Activated CD8-positive, alpha-beta T cell treated with anti-CD3 and anti-CD28 coated beads, Interleukin-2, amount 10 ng/mL, durations not matched to agents 7 days and 5 days (primary cell): ENCODE data around the gene PNN. TPM values are rescaled to one million over a fixed set of nuclear protein-coding genes. Genes with fewer than 3 reads are reported as not detected.
A peak's percentile ranks its signal among the peaks of the same experiment; 100 is the strongest.
"Not testable (repeated sequence)": the region's sequence is repeated elsewhere in the genome, so short reads cannot be mapped to it uniquely, and the experiment has no call there.

Source experiments
- ATAC-seq: fragments of 150-1000 bp; cut with Tn5 transposase; one replicate; pipeline ENCODE4 v1.10.0; 2021; ENCODE audit warnings: moderate library complexity
- CTCF ChIA-PET: fragments of 350-600 bp; sonication (Branson Sonifier 250); formaldehyde crosslinking; loops from one replicate; lab custom pipeline; 2021; ENCODE audit warnings: antibody characterized with exemption; lab: Charles Lee
- POLR2A ChIA-PET: fragments of 350-600 bp; sonication (Branson Sonifier 250); formaldehyde crosslinking; loops from one replicate; lab custom pipeline; 2021; ENCODE audit warnings: antibody characterized with exemption; lab: Charles Lee
- DNase-seq: peaks from one replicate; pipeline ENCODE4 v3.0.0-alpha.2; 2020
- H3K27ac Mint-ChIP-seq: one replicate; pipeline ENCODE4 v1.8.0; 2021; ENCODE audit warnings: mild to moderate bottlenecking, mixed read lengths
- H3K27me3 Mint-ChIP-seq: one replicate; pipeline ENCODE4 v1.8.0; 2021; ENCODE audit warnings: low read depth, mixed read lengths
- H3K36me3 Mint-ChIP-seq: one replicate; pipeline ENCODE4 v1.8.0; 2021; ENCODE audit warnings: low read depth, mixed read lengths
- H3K4me1 Mint-ChIP-seq: one replicate; pipeline ENCODE4 v1.8.0; 2021; ENCODE audit warnings: low read depth, mixed read lengths
- H3K4me3 Mint-ChIP-seq: one replicate; pipeline ENCODE4 v1.8.0; 2021; ENCODE audit warnings: mild to moderate bottlenecking, mixed read lengths
- H3K9me3 Mint-ChIP-seq: one replicate; pipeline ENCODE4 v1.8.0; 2022; ENCODE audit warnings: mixed read lengths; ENCODE audit not compliant: insufficient read depth
- total RNA-seq, 2 experiments: library from RNA; stranded (reverse); gene quantifications; one replicate each; pipeline ENCODE4 v1.2.3, GENCODE V29; 2021

Gene PNN
- total RNA-seq, 2 experiments from 2014 or later, result 94.1 to 103 TPM

GRCh38 chr14:39167797-39168320 is 7.2 kb upstream of the PNN start:
- H3K9me3 Mint-ChIP-seq, H3K27me3 Mint-ChIP-seq, ATAC-seq, POLR2A ChIA-PET, H3K27ac Mint-ChIP-seq, DNase-seq: not testable (repeated sequence)
- CTCF ChIA-PET, result interaction anchor here (1.4 kb wide), 1 partner anchor 61 kb away, joined by 3 read pairs; no protein-coding TSS in a partner anchor
- Mint-ChIP-seq H3K4me3 (peak overlapping the region; percentile 82), H3K36me3 (peaks cover 39% of the 10 kb centered on the region), H3K4me1 (peaks cover 41% of the 10 kb centered on the region)

GRCh38 chr14:39168591-39168990 is 6.5 kb upstream of the PNN start:
- H3K27ac Mint-ChIP-seq, result no peak overlapping the region
- POLR2A ChIA-PET, result no interaction called here
- no peak for DNase-seq
- no peaks in the 10 kb centered on the region for H3K9me3 Mint-ChIP-seq
- H3K4me3 Mint-ChIP-seq, result peak overlapping the region; percentile 82
- peaks cover 35% of the 10 kb centered on the region for H3K36me3 Mint-ChIP-seq
- H3K27me3 Mint-ChIP-seq, result no peaks in the 10 kb centered on the region
- ATAC-seq, result no peak
- H3K4me1 Mint-ChIP-seq, result peaks cover 40% of the 10 kb centered on the region
- CTCF ChIA-PET, result no interaction called here

- POLR2A ChIA-PET, result interaction anchor here (0.8 to 2.0 kb wide), 16 partner anchors 8 to 262 kb away, joined by 3 to 24 read pairs (median 9); partner anchors contain the start of genes FBXO33, GEMIN2 and SEC23A
- CTCF ChIA-PET, result interaction anchor here (1.0 to 1.6 kb wide), 5 partner anchors 55 to 257 kb away, joined by 3 to 7 read pairs (median 4); partner anchors contain the start of genes GEMIN2 and SEC23A
- no peaks in the 10 kb centered on the region for H3K27me3 Mint-ChIP-seq
- peaks cover 44% of the 10 kb centered on the region for H3K4me1 Mint-ChIP-seq
- DNase-seq (no peak), ATAC-seq (peak; percentile 4)
- H3K27ac Mint-ChIP-seq, result peak overlapping the region; percentile 98
- peak overlapping the region; percentile 82 for H3K4me3 Mint-ChIP-seq
- H3K36me3 Mint-ChIP-seq, result peaks cover 28% of the 10 kb centered on the region
- no peaks in the 10 kb centered on the region for H3K9me3 Mint-ChIP-seq
Measured at GRCh38 chr14:39169541-39169900, 5.5 kb upstream of the PNN start.

- CTCF ChIA-PET, result no interaction called here
Measured at GRCh38 chr14:39173198-39173597, 1.9 kb upstream of the PNN start.

GRCh38 chr14:39175445-39176262 is 600 bp downstream of the PNN start:
- H3K4me1 Mint-ChIP-seq, result peaks cover 45% of the 10 kb centered on the region
- ChIA-PET POLR2A (interaction anchor here (0.6 to 2.9 kb wide), 13 partner anchors 10 to 256 kb away, joined by 3 to 19 read pairs (median 6); partner anchors contain the start of genes FBXO33, GEMIN2 and SEC23A), CTCF (interaction anchor here (1.0 to 1.4 kb wide), 2 partner anchors 32 to 251 kb away, joined by 4 to 5 read pairs; no protein-coding TSS in a partner anchor)
- H3K27ac Mint-ChIP-seq, result peak overlapping the region; percentile 99
- peak; percentile 20 for DNase-seq
- peaks cover 40% of the 10 kb centered on the region for H3K36me3 Mint-ChIP-seq
- H3K27me3 Mint-ChIP-seq, result no peaks in the 10 kb centered on the region
- peak overlapping the region; percentile 98 for H3K4me3 Mint-ChIP-seq
- peak; percentile 14 for ATAC-seq
- no peaks in the 10 kb centered on the region for H3K9me3 Mint-ChIP-seq

More at GRCh38 chr14:39173198-39173597, 1.9 kb upstream of the PNN start:
- POLR2A ChIA-PET, result interaction anchor here (0.8 to 2.9 kb wide), 6 partner anchors 12 to 259 kb away, joined by 3 to 11 read pairs (median 5); partner anchors contain the start of genes FBXO33, GEMIN2 and SEC23A
- Mint-ChIP-seq H3K4me3 (peak overlapping the region; percentile 10), H3K9me3 (no peaks in the 10 kb centered on the region), H3K36me3 (peaks cover 35% of the 10 kb centered on the region), H3K27me3 (no peaks in the 10 kb centered on the region), H3K27ac (peak overlapping the region; percentile 44), H3K4me1 (peaks cover 45% of the 10 kb centered on the region)
- no peak for DNase-seq
- no peak for ATAC-seq

- ChIA-PET CTCF (interaction anchor here (1.0 kb wide), 1 partner anchor 31 kb away, joined by 5 read pairs; no protein-coding TSS in a partner anchor), POLR2A (interaction anchor here (1.7 to 2.9 kb wide), 4 partner anchors 9 to 90 kb away, joined by 6 to 13 read pairs (median 10); partner anchors contain the start of gene SEC23A)
- ATAC-seq (no peak), DNase-seq (peak; percentile 15)
- peak overlapping the region; percentile 98 for H3K4me3 Mint-ChIP-seq
- H3K9me3 Mint-ChIP-seq, result no peaks in the 10 kb centered on the region
- H3K27ac Mint-ChIP-seq, result peak overlapping the region; percentile 99
- H3K4me1 Mint-ChIP-seq, result peaks cover 38% of the 10 kb centered on the region
- H3K27me3 Mint-ChIP-seq, result no peaks in the 10 kb centered on the region
- H3K36me3 Mint-ChIP-seq, result peaks cover 40% of the 10 kb centered on the region
Measured at GRCh38 chr14:39176263-39177167, 1.5 kb downstream of the PNN start.

- Mint-ChIP-seq H3K27me3 (no peaks in the 10 kb centered on the region), H3K9me3 (no peaks in the 10 kb centered on the region), H3K27ac (peak overlapping the region; percentile 77), H3K4me1 (peaks cover 34% of the 10 kb centered on the region), H3K4me3 (peak overlapping the region; percentile 68), H3K36me3 (peaks cover 40% of the 10 kb centered on the region)
- ChIA-PET POLR2A (interaction anchor here (0.6 kb wide), 1 partner anchor 9 kb away, joined by 3 read pairs; no protein-coding TSS in a partner anchor), CTCF (no interaction called here)
- DNase-seq (peak; percentile 16), ATAC-seq (no peak)
Measured at GRCh38 chr14:39177168-39177545, 2.1 kb downstream of the PNN start.

- Mint-ChIP-seq H3K9me3 (no peaks in the 10 kb centered on the region), H3K27ac (no peak overlapping the region), H3K36me3 (peaks cover 48% of the 10 kb centered on the region)
Measured at GRCh38 chr14:39179042-39179441, 4.0 kb downstream of the PNN start.

GRCh38 chr14:39180553-39180952 is 5.5 kb downstream of the PNN start:
- Mint-ChIP-seq H3K27ac (no peak overlapping the region), H3K4me1 (peaks cover 29% of the 10 kb centered on the region), H3K4me3 (no peak overlapping the region), H3K27me3 (no peaks in the 10 kb centered on the region), H3K36me3 (peaks cover 56% of the 10 kb centered on the region), H3K9me3 (no peaks in the 10 kb centered on the region)
- POLR2A ChIA-PET, result interaction anchor here (0.6 to 2.2 kb wide), 7 partner anchors 9 to 182 kb away, joined by 3 to 8 read pairs (median 3); partner anchors contain the start of gene TRAPPC6B
- ATAC-seq, result no peak
- CTCF ChIA-PET, result interaction anchor here (0.6 to 1.5 kb wide), 3 partner anchors 12 to 67 kb away, joined by 3 read pairs; partner anchors contain the start of gene GEMIN2
- no peak for DNase-seq

More at GRCh38 chr14:39179042-39179441, 4.0 kb downstream of the PNN start:
- Mint-ChIP-seq H3K4me3 (peak overlapping the region; percentile 1), H3K27me3 (no peaks in the 10 kb centered on the region), H3K4me1 (peaks cover 32% of the 10 kb centered on the region)
- ChIA-PET CTCF (interaction anchor here (0.8 kb wide), 1 partner anchor 29 kb away, joined by 3 read pairs; no protein-coding TSS in a partner anchor), POLR2A (interaction anchor here (0.8 to 2.0 kb wide), 3 partner anchors 9 to 36 kb away, joined by 3 to 8 read pairs (median 3); partner anchors contain the start of gene TRAPPC6B)
- ATAC-seq, result no peak
- DNase-seq, result peak; percentile 13

- CTCF ChIA-PET, result interaction anchor here (1.2 to 1.5 kb wide), 2 partner anchors 12 to 67 kb away, joined by 3 read pairs; partner anchors contain the start of gene GEMIN2
- ATAC-seq (peak; percentile 8), DNase-seq (peak; percentile 18)
- POLR2A ChIA-PET, result interaction anchor here (0.7 to 2.2 kb wide), 7 partner anchors 8 to 250 kb away, joined by 3 to 8 read pairs (median 3); partner anchors contain the start of gene TRAPPC6B
- Mint-ChIP-seq H3K36me3 (peaks cover 53% of the 10 kb centered on the region), H3K27ac (no peak overlapping the region), H3K27me3 (no peaks in the 10 kb centered on the region), H3K4me3 (no peak overlapping the region), H3K9me3 (no peaks in the 10 kb centered on the region), H3K4me1 (peaks cover 27% of the 10 kb centered on the region)
Measured at GRCh38 chr14:39181026-39181692, 6.1 kb downstream of the PNN start.
